Lung (tissue), 12 donors: ENCODE data around the gene GPC6. TPM values are rescaled to one million over a fixed set of nuclear protein-coding genes. Genes with fewer than 3 reads are reported as not detected.
A peak's percentile ranks its signal among the peaks of the same experiment; 100 is the strongest.

Experiments
- ATAC-seq: fragments of 200-7000 bp; cut with Tn5 transposase; one replicate; pipeline ENCODE4 v1.9.1; 2020; ENCODE audit warnings: moderate number of reproducible peaks; ENCODE audit not compliant: insufficient read depth, low FRiP score
- DNase-seq, 3 donors: peaks; one replicate each; pipeline ENCODE4 v3.0.0-alpha.2; 2013 to 2017
- H3K27ac ChIP-seq, 2 donors: one replicate each; pipeline ENCODE4 v1.5.1; 2013; ENCODE audit warnings: mild to moderate bottlenecking in 2 of 2, moderate library complexity in 2 of 2, control low read depth in 1 of 2, inconsistent platforms in 1 of 2, low read depth in 1 of 2, low read length in 1 of 2
- H3K27me3 ChIP-seq, 3 donors: one replicate each; pipeline ENCODE4 v1.5.1; 2013; ENCODE audit warnings: low read length in 2 of 3; ENCODE audit not compliant: control insufficient read depth in 3 of 3, insufficient read depth in 3 of 3
- H3K36me3 ChIP-seq, 4 donors: one replicate each; pipeline ENCODE4 v1.5.1; 2013; ENCODE audit warnings: low read length in 4 of 4, mild to moderate bottlenecking in 1 of 4, moderate library complexity in 1 of 4; ENCODE audit not compliant: control insufficient read depth in 4 of 4, insufficient read depth in 4 of 4
- H3K4me1 ChIP-seq, 5 donors: one replicate each; pipeline ENCODE4 v1.5.1; 2013; ENCODE audit warnings: low read length in 5 of 5, mild to moderate bottlenecking in 2 of 5, moderate library complexity in 1 of 5; ENCODE audit not compliant: control insufficient read depth in 5 of 5, insufficient read depth in 5 of 5
- H3K4me3 ChIP-seq: one replicate; pipeline ENCODE4 v1.5.1; 2013; ENCODE audit warnings: mild to moderate bottlenecking, control low read depth, moderate library complexity
- H3K9ac ChIP-seq, 2 donors: one replicate each; pipeline ENCODE4 v1.5.1; 2013; ENCODE audit warnings: low read length in 2 of 2, control low read depth in 1 of 2; ENCODE audit not compliant: insufficient read depth in 1 of 2
- H3K9me3 ChIP-seq, 4 donors: one replicate each; pipeline ENCODE4 v1.5.1; 2013; ENCODE audit warnings: low read length in 3 of 4, mild to moderate bottlenecking in 1 of 4, moderate library complexity in 1 of 4; ENCODE audit not compliant: control insufficient read depth in 4 of 4, insufficient read depth in 3 of 4
- CTCF ChIP-seq: IDR thresholded peaks from 2 replicates; pipeline ENCODE4 v1.5.1; 2012; ENCODE audit warnings: mild to moderate bottlenecking; ENCODE audit errors: control extremely low read depth, extremely low read depth
- WGBS, 2 donors: extraction: QIAGEN DNeasy Blood & Tissue Kit; methylation state at CpG; one replicate each; pipeline ENCODE4 v1.1.7; 2013; 5-methylcytosine and 5-hydroxymethylcytosine counted together
- polyA plus RNA-seq, 2 donors: library from polyadenylated mRNA; stranded (reverse); fragments of 200-250 nt; gene quantifications; one replicate each; pipeline ENCODE4 v1.2.1, GENCODE V29; 2013
- total RNA-seq, 2 donors: library from RNA; depleted of rRNA in 1 of 2; stranded (reverse); fragments of >200 nt in 1 of 2; gene quantifications; one replicate each; pipeline ENCODE4 v1.2.1, GENCODE V29; 2014 to 2021
- donor health status: control.
- donor health status: control.
- donor health status: Bipolar disorder and iron deficiency.
- donor health status: healthy.
- donor health status: DM: yes; HTN: yes; CAD: no.

The GPC6 gene
- total and polyA plus RNA-seq, 4 donors, result 0.45 to 31.4 (median 4.8) TPM

- Histone ChIP-seq H3K4me1 (peaks cover 0 to 13% (median 0%) of the 10 kb centered on the region in 5 donors), H3K9me3 (no peaks in the 10 kb centered on the region), H3K9ac (no peak overlapping the region), H3K36me3 (no peaks in the 10 kb centered on the region), H3K27me3 (no peaks in the 10 kb centered on the region), H3K27ac (no peak overlapping the region), H3K4me3 (no peak overlapping the region)
- DNase-seq (no peak), ATAC-seq (no peak)
- 78 to 87% methylated on average over 4 of the region's 4 CpGs for WGBS, 2 donors
- no peak for TF ChIP-seq CTCF
These were observed 62.4 kb downstream of the GPC6 start for GRCh38 chr13:93289053-93289452.

- TF ChIP-seq CTCF, result no peak
- H3K4me3 ChIP-seq, result no peak overlapping the region
- peaks cover 0 to 13% (median 0%) of the 10 kb centered on the region in 5 donors for H3K4me1 ChIP-seq
- no peaks in the 10 kb centered on the region for H3K9me3 ChIP-seq
- H3K27me3 ChIP-seq, result no peaks in the 10 kb centered on the region
- no peak for DNase-seq
- no peak overlapping the region for H3K9ac ChIP-seq
- ATAC-seq, result no peak
- 75 to 83% methylated on average over 1 of the region's 1 CpG for WGBS, 2 donors
- no peak overlapping the region for H3K27ac ChIP-seq
- no peaks in the 10 kb centered on the region for H3K36me3 ChIP-seq
These were observed 63.2 kb downstream of the GPC6 start for GRCh38 chr13:93289842-93290241.

- TF ChIP-seq CTCF, result no peak
- no peaks in the 10 kb centered on the region for H3K36me3 ChIP-seq
These were observed 63.9 kb downstream of the GPC6 start for GRCh38 chr13:93290503-93290902.

GRCh38 chr13:93292366-93292765 lies 65.8 kb downstream of the GPC6 start:
- H3K27me3 ChIP-seq, result no peaks in the 10 kb centered on the region
- H3K9ac ChIP-seq, result no peak overlapping the region
- no peak for ATAC-seq
- TF ChIP-seq CTCF, result no peak
- H3K4me3 ChIP-seq, result no peak overlapping the region
- 45 to 72% methylated on average over 1 of the region's 1 CpG for WGBS, 2 donors
- DNase-seq, result peak in 2 of 3 donors; percentile 57 to 67
- no peaks in the 10 kb centered on the region for H3K36me3 ChIP-seq
- peaks cover 0 to 13% (median 0%) of the 10 kb centered on the region in 5 donors for H3K4me1 ChIP-seq
- no peak overlapping the region for H3K27ac ChIP-seq
- H3K9me3 ChIP-seq, result no peaks in the 10 kb centered on the region

More at GRCh38 chr13:93290503-93290902, 63.9 kb downstream of the GPC6 start:
- DNase-seq (no peak), ATAC-seq (no peak)
- H3K4me3 ChIP-seq, result no peak overlapping the region
- no peak overlapping the region for H3K9ac ChIP-seq
- H3K27me3 ChIP-seq, result no peaks in the 10 kb centered on the region
- H3K9me3 ChIP-seq, result no peaks in the 10 kb centered on the region
- no peak overlapping the region for H3K27ac ChIP-seq
- H3K4me1 ChIP-seq, result peaks cover 0 to 13% (median 0%) of the 10 kb centered on the region in 5 donors
